NCI-H345 treated with DMSO at 0.1 percent for 48 hours (cell line): ENCODE data around the gene NAPA.

ENCODE experiments used
- DNase-seq: peaks from one replicate; lab custom pipeline; 2025; ENCODE audit not compliant: unreplicated experiment; lab: John Stamatoyannopoulos, UW

NAPA gene

DNA sequence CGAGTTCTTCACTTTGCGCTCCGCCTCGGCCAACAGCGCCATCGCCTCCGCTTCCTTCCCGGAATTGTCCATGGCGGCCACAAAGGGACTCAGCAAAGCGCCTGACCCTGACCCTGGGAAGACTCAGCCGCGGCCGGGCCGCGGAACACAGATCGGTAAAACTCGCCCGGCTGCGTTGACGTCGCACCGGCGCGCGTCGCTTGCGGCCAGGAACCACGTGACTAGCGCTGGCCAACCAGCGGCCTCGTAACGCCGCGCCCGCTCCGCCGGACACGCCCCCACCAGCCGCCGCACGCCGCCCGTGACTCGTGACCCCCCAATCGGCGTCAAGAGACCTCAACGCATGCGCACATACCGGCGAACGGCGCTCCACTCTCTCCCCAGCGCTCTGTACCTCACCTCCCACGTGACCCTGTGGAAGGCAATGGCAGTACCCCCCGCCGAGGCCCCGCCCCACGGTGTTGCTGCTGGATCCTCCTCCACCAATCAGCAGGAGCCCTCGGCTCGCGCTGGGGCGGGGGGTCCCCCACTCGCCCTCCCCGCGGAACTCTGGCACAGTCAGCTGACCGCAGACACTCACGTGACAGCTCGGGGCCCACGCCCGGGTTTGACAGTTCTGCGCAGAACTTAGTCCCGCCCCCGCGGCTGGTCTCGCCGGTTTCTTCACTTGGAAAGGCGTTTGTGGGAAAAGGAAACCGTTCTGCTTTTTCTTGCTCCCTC lies at the start of gene NAPA:
TSS of gene NAPA (minus strand) at position 195 of the 720 bp plus-strand sequence. CDS start at position 72, 123 bp downstream.
- peak; percentile 99 for DNase-seq

DNA sequence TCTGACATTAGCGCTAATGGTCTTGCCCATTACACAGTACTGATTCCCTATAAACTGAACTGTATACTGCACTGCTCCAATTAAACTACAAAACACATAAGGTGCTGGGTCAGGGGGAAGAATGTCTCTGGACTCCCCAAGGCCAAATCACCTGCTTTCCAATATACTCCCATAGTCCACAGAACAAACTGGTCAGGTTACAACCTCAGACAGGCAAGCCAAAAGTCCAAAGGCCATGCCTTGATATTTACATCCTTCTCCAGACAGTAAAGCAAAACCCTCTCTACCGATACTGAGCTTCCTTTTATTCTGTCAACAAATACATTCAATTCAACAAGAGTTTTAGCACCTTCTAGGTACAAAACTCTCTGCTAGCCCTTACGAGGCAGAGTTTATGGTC lies 49.2 kb upstream of the NAPA start:
- DNase-seq, result no peak

DNA sequence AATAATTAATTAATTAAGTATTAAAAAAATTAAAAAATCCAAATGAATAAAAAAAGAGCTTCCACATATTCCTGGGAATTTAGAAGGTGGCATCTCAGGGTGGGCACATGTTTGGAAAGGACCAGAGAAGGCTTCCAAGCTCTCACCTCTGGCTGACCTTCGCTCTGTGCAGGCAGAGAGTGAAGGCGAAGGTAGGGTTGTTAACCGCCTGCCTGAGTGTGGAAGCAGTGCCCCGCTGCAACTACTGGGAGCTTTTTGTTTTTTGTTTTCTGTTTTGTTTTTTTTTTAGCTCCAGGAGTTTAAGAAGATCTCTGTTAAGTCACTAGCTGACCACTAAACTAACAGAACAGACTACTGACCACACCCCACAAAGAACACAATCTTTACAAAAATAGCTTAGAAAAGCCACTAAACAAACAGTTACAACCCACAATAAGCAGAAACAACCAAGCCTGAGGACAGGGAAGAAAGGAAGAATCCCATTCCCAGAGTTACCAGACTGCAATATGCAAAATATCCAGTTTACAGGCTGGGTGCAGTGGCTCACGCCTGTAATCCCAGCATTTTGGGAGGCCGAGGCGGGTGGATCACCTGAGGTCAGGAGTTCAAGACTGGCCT lies 46.7 kb upstream of the NAPA start:
- no peak for DNase-seq

DNA sequence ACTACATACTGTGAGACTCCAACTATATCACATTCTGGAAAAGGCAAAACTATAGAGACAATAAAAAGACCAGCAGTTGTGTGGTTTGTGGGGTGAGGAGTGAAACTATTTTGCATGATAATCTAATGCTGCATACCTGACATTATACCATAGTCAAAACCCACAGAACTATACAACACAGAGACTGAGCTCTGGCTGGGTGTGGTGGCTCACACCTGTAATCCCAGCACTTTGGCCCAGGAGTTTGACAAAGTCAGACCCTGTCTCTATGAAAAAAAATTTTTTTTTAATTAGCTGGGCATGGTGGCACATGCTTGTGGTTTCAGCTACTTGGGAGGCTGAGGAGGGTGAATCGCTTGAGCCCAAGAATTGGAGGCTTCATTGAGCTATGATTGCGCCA lies 46.1 kb upstream of the NAPA start:
- DNase-seq, result no peak

DNA sequence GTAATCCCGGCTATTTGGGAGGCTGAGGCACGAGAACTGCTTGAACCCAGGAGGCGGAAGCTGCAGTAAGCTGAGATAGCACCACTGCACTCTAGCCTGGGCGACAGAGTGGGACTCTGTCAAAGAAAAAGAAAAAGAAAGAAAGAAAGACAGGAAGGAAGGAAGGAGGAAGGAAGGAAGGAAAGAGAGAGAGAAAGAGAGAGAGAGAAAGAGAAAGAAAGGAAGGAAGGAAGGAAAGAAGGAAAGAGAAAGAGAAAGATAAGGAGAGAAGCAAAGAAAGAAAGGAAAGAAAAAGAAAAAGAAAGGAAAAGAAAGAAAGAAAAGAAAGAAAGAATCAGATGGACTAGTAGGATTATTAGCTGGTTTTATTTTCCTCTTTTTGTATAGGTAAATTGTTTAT lies 35.3 kb upstream of the NAPA start:
- DNase-seq, result no peak

DNA sequence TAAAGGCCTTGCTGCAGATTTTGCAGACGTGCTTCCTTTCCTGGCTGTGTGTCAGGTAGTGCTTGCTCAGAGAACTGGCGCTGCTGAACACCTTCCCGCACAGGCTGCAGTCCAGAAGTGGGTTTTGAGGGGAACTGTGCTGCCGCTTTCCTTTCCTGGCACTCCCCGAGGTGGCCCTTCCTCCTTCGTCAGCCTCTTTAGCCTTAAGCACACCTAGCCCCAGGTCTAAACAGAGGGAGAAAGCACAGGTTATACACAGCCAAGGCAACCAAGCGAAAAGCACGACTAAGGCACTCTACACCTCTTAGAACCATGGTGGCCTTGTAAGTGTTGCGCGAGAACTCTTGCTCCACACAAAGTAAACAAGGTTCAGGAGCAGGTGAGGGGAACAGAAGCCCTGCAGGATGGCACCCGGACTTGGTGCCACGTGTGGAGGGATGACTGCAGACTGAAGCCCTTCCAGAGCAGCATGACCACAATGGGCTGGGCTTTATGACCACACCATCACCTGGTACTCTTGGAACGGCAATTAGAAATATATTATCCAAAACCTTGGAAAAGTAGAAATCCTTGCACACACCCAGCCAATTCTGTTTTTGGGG lies 34.5 kb upstream of the NAPA start:
- DNase-seq, result no peak

DNA sequence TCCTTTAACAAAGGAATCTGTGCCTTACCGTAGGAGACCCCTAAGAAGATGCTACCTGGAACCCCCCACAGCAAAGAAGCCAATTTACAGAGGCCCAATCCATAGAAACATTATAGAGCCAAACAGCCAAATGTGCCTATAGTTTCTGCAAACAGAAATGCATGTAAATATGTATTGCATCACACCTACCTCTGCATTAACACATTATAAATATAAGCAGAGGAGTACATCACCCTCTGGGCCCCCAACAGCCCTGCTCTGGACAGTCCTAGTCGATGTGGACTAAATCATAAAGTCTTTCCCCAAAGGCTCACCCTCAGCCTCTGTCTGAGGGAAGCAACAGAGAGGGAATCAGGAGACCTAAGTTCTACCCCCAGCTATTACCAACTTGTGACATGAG lies 32.3 kb upstream of the NAPA start:
- no peak for DNase-seq

DNA sequence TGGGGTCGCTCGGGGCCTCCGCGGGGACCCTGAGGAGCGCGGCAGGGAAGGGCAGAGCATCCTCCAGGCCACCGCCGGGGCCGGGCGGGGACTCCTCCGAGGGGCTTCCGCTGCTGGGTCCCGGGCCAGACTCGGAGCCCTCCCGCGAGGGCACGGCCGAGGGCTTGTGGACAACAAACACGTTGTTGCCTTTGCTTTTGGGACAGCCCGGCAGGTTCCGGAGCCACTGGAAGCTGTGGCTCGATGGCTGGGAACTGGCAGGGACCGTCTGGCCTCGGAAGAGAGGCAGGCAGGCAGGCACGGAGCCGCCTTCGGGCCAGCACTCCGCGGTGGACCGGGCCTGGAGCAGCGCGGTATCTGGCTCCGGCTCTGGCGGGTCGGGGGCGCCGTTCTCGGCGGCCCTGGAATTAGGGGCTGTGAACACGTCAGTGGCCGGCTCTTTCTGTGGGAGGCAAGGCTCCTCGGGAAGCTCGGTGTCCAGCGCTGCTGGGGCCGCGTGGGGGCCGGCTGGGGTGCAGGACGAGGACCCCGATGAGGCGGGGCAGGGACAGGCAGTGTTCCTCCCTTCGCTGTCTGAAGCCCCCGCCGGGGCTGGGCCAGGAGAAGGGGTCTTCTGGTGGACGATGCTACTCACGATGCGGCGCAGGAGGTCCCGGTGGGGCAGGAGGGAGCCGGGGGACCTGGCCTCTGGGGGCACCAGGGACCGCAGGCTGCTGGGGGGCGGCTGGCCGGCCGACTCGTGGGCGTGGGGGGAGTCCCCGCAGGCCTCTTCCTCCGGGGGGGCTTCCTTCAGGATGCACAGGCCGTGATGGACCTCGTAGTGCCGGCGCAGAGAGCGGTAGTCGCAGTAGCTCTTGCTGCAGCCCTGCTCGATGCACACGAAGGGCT lies 30.4 kb upstream of the NAPA start:
- DNase-seq, result no peak

DNA sequence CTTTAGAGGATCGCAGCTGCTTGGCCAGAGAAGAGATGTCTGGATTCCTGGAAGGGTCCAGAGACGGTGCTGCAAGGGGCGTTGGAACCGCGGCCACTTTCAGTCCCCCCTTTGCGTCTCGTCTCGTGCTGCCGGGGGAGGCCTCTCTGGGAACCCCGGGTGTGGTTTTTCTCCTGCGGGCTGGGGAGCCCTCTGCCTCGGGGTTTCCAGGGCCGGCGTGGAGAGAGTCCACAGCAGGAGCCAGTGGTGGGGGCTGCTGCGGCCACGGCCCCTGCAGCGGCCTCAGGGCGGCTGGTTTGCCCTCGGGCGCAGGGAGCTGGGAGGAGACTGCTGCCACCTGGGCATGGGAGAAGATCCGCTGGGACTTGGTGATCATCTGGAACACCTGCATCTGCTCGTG lies 29.6 kb upstream of the NAPA start:
- DNase-seq, result no peak

DNA sequence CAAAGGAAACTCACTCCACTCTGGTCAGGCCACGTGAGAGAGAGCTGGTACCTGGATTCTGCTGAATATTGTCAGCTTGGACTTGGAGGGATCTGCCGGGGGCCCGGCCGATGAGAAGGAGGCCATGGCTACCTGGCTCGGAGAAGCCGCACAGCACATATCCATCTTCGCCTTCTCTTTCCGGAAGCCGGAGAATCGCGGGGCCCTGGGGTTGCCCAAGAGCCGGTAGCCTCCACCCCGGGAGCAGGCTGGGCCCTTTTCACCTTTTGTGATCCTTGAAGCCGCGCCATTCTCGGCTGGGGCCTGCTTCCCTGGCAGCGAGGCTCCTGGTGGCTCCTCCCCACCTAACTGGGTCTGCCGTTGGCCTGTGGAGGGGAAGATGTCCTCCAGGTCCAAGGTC lies 29.2 kb upstream of the NAPA start:
- DNase-seq, result no peak

DNA sequence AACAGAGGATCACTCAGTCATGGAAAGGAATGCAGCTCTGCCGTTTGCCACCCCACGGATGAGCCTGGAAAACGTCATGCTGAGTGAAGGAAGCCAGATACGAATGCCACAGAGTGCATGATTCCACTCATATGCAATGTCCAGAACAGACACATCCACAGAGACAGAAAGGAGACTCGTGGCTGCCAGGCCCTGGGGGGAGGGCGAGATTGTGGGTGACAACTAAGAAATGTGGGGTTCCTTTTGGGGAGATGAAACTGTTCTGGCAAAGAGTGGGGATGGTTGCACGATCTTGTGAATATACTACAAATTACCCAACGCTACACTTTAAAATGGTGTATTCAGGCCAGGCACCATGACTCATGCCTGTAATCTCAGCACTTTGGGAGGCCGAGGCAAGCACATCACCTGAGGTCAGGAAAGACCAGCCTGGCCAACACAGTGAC lies 27.2 kb upstream of the NAPA start:
- no peak for DNase-seq

DNA sequence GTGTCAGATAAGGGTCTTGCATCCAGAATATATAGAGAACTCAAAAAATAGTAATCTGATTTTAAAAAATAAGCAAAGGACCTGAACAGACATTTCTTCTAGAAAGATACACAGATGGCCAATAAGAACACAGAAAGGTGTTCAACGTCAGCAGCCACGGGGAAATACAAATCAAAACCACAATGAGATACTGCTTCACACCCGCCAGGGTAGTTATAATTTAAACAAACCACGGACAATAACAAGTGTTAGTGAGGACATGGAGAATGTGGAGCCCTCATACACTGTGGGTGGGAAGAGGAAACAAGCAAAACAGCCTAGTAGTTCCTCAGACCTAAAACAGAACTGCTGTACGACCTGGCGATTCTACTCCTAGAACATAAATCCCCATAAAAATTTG lies 26.7 kb upstream of the NAPA start:
- DNase-seq, result no peak

DNA sequence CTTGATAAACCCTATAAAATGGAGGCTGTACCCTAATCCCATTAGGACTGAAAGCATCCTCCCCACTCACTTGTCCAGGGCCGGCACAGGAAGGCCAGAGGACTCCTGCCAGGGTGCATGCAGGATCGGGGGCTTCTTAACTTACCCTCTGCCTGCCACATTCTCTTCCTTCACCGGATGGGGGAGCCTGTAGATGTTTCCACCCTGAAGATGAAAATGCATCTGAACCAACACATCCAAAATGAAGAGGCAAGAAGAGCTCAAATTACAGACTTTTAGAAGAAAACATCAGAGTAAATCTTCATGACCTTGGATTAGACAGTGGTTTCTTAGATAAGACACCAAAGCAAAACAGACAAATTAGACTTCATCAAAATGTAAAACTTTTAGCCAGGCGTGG lies 25.9 kb upstream of the NAPA start:
- DNase-seq, result no peak

DNA sequence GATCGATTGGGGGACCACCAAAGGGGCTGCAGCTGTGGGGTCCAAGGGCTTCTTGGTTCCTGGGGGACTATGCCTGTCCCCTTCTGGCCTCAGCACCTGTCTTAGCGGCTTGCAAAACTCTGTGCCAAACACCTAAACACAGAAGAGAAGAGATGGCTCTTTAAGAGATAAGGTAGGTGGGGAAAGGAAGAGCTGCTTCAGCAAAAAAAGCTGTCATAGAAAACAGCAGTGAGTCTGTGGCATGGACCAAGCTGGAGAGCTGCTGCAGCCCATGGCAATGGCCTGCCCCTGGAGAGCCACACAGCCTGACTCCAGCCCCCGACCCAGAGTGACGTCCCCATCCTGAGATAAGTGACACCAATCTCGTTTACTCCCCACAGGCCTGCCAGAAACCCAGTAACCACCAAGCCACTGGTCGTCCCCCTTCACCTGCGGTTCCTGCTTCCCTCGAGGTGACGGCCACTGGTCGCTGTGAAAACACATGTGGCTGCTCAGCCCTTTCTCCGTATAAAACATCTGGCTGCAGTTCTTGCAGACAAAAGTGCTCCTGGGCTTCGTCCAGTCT lies 25.0 kb upstream of the NAPA start:
- no peak for DNase-seq

DNA sequence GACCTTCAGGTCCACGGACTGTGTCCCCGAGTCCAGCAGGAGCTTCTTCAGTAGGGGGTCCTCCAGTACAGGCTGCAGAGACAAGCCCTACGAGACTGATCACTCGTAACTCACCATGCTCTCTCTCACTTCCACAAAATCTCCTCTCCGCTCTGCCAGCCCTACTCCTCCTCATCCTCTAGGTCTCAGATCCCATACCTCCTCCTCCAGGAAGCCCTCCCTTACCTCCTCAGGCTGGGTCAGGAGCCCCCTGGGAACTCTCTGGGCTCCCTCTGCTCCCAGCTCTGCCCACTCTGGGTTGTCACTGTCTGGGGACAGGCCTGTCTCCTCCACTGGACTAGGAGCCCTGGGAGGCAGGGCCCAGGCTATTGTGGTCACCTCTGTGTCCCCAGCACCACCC lies 23.9 kb upstream of the NAPA start:
- no peak for DNase-seq

DNA sequence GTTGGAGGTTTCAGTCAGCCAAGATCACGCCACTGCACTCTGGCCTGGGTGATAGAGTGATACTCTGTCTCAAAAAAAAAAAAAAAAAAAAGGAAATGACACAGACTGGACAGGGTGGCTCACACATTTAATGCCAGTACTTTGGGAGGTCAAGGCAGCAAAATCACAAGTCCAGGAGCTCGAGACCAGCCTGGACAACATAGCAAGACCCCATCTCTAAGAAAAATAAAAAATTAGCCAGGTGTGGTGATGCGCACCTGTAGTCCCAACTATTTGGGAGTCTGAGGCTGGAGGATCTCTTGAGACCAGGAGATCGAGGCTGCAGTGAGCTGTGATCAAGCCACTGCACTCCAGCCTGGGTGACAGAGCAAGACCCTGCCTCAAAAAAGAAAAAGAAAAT lies 22.6 kb upstream of the NAPA start:
- no peak for DNase-seq

DNA sequence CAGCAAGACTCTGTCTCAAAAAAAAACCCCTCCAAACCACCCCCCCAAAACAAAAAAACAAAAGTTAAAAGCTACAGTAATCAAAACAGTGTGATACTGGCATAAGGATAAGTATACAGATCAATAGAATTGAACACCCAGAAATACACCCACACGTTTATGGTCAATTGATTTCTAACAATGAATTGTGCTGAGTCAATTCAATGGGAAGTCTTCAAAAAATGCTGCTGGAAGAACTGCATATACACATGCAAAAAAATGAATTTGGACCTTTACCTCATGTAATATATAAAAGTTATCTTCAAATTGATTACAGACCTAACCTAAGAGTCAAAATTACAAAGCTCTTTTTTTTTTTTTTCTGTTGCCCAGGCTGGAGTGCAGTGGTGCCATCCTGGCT lies 19.8 kb upstream of the NAPA start:
- DNase-seq, result no peak

DNA sequence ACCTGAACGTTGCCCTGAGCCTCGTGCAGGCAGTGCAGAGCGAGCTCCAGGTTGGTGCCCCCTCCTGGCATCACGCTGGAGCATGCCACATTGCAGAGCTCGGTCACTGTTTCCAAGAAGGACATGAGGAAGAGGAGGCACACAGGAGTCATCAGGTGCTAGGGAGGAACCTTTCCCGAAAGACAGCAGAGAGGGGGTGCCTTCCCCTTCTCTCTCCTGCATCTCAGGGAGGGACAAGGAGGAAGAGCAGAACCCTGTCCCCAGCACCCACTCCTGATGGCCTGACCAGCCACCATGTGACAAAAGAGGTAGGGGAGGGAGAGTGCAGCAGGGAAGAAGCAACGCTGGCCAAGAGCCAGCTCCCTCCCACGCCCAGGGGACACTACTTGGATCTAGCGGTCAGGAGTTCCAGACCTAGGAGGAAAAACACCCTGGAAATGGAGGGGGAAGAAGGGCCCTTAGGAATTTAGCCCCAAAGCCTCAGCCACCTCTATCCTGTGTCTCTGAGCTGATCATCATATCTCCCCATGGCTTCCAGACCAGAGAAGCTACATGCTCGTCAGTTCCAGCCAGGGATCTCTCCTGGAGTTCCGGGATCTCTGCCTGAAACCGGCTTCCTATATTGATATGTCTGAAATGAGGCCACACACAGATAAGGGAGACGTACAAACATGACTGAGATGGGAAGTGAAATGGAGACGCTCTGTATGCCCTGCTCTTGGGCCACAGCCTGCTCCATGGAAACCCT lies 17.0 kb upstream of the NAPA start:
- no peak for DNase-seq

DNA sequence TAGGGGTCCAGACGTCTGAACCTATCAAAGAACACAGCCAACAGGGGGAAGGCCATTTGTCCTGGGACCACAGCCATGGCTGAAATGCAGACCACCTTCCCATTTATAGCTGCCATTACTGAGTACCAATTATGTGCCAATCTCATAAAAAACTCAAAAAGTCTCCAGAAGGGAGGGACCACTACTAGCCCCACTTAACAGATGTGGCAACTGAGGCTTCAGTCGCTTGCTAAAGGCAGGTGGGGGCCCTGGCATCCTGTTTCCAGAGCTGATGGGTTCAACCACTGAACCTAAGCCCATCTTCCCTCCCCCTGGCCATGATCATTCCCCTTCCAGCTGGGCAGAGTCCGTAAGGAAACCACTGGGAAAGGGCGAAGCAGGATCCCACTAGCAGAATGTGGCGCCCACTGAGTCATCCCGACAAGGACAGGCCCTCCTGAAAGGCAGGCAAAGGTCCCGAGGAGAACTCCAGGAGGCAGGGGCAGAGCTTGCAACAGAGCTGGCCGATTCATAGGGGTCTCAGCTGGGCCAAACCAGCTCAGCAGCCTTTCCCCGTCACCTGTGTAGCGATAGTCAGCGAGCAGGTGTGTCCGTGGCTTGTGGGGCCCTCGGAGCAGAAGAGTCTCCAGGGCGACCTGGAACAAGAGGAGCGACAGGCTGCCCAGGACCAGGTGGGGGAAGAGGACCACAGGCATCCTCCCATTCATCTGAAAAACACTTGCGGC lies 14.3 kb upstream of the NAPA start:
- no peak for DNase-seq

DNA sequence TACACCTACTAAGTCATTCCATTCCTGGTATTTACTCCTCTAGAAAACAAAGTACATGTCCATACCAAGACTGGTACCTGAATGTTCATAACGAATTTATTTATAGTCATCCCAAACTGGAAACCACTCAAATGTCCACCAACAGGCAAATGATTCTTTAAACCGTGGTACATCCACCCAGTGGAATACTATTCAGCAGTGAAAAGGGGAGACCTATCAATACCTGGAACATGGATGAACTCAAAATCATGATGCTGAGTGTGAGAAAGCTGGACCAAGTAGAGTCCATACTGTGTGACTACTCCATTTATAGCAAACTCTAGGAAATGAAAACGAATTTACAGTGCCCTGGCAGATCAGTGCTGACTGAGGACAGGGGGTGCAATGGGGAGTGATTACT lies 11.9 kb upstream of the NAPA start:
- DNase-seq, result no peak
